Measurements from ENCODE around the gene CCL21. TPM values are rescaled to one million over a fixed set of nuclear protein-coding genes. Genes with fewer than 3 reads are reported as not detected.
A peak's percentile ranks its signal among the peaks of the same experiment; 100 is the strongest.

CCL21 gene
- total RNA-seq, 1 experiment from 2014 or later = not detected

DNA sequence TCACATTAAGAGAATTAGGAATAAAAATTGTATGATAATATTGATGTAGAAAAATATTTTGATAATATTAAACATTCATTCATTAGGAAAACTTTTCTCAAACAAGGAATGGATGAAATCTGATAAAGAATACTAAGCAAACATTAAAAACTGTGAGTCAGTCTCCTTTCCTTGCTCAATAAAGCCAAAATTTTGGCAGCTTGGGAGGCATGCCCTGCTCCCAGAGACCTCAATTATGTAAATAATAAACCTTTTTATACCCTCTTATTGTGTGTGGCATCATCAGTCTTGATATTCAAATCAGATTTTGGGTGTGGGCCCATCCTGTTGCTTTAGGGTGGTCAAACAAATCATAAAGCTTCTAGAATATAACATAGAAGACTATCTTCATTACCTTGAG lies 36.6 kb upstream of the CCL21 start:
- Histone ChIP-seq H3K27ac (ENCODE audit: low read length) (no peak overlapping the region), H3K9me3 (ENCODE audit: control insufficient read depth, insufficient read depth, low read depth, low read length) (no peaks in the 10 kb centered on the region), H3K36me3 (ENCODE audit: control insufficient read depth, insufficient read depth, low read length) (no peaks in the 10 kb centered on the region), H3K4me3 (ENCODE audit: low read depth in 2 of 2, low read length in 2 of 2) (no peak overlapping the region), H3K4me1 (ENCODE audit: control insufficient read depth, insufficient read depth, low read length) (no peaks in the 10 kb centered on the region), H3K27me3 (ENCODE audit: control insufficient read depth, insufficient read depth, low read length) (no peaks in the 10 kb centered on the region)
- CTCF ChIA-PET = interaction anchor here (0.7 to 1.4 kb wide), 2 partner anchors 19 to 44 kb away, joined by 3 to 4 read pairs; no protein-coding TSS in a partner anchor
- POLR2A ChIA-PET = no interaction called here
- in situ Hi-C loops (cut with HindIII; ENCODE audit: low pct_unique_long_range_greater_than_20kb, low sequenced_read_pairs) (no loop called here), intact Hi-C loops (cut with micrococcal nuclease; ENCODE audit: unreplicated experiment) (no loop called here)
- TF ChIP-seq REST (IDR thresholded peaks at IDR 0.05; ENCODE audit: insufficient read depth in 1 of 2, low read depth in 2 of 2, low read length in 1 of 2) (no peak), CTCF (IDR thresholded peaks at IDR 0.05) (no peak), POLR2AphosphoS5 (IDR thresholded peaks at IDR 0.05; ENCODE audit: low read depth, low read length) (no peak), SIN3A (IDR thresholded peaks at IDR 0.05; ENCODE audit: borderline replicate concordance, insufficient read depth, low read depth, low read length) (no peak), TCF7L2 (IDR thresholded peaks at IDR 0.05; ENCODE audit: low read depth, low read length) (no peak)
- no TSS peak for BruUV-seq (replicated peaks)
- ATAC-seq (no peak), DNase-seq (ENCODE audit: low read depth, low spot score) (no peak)

GRCh38 chr9:34744295-34745221 lies 34.6 kb upstream of the CCL21 start:
- no peak overlapping the region for H3K4me3 ChIP-seq (ENCODE audit: low read depth in 2 of 2, low read length in 2 of 2)
- H3K27ac ChIP-seq (ENCODE audit: low read length) = no peak overlapping the region
- peak; percentile 79 for ATAC-seq
- DNase-seq (ENCODE audit: low read depth, low spot score) = no peak
- intact Hi-C loops (cut with micrococcal nuclease; ENCODE audit: unreplicated experiment) (no loop called here), in situ Hi-C loops (cut with HindIII; ENCODE audit: low pct_unique_long_range_greater_than_20kb, low sequenced_read_pairs) (no loop called here)
- ChIA-PET POLR2A (no interaction called here), CTCF (interaction anchor here (0.9 kb wide), 1 partner anchor 42 kb away, joined by 3 read pairs; no protein-coding TSS in a partner anchor)
- TF ChIP-seq TCF7L2 (IDR thresholded peaks at IDR 0.05; ENCODE audit: low read depth, low read length) (no peak), REST (IDR thresholded peaks at IDR 0.05; ENCODE audit: insufficient read depth in 1 of 2, low read depth in 2 of 2, low read length in 1 of 2) (no peak), CTCF (IDR thresholded peaks at IDR 0.05) (no peak)
- H3K36me3 ChIP-seq (ENCODE audit: control insufficient read depth, insufficient read depth, low read length) = no peaks in the 10 kb centered on the region
- no peaks in the 10 kb centered on the region for H3K4me1 ChIP-seq (ENCODE audit: control insufficient read depth, insufficient read depth, low read length)
- no TSS peak for BruUV-seq (replicated peaks)
- H3K9me3 ChIP-seq (ENCODE audit: control insufficient read depth, insufficient read depth, low read depth, low read length) = no peaks in the 10 kb centered on the region
- no peaks in the 10 kb centered on the region for H3K27me3 ChIP-seq (ENCODE audit: control insufficient read depth, insufficient read depth, low read length)
